ENCODE measurements around the gene BBC3. TPM values are rescaled to one million over a fixed set of nuclear protein-coding genes. Genes with fewer than 3 reads are reported as not detected.

BBC3 gene
- total and polyA plus RNA-seq, 2 of the 4 experiments (the other 2 are of a cell fraction): 1.6 to 6.5 TPM

GRCh38 chr19:47260476-47260875, 29.5 kb upstream of the BBC3 start:
- in situ Hi-C loops (cut with MboI; ENCODE audit: low sequenced_read_pairs): no loop called here
- Histone ChIP-seq H3K27ac (ENCODE audit: insufficient read depth, low read length) (no peak overlapping the region), H3K27me3 (ENCODE audit: control insufficient read depth, insufficient read depth, low read length) (no peaks in the 10 kb centered on the region), H4K5ac (ENCODE audit: low read depth, low read length) (no peak overlapping the region), H3K23ac (ENCODE audit: low read depth, low read length) (no peak overlapping the region), H3K9ac (ENCODE audit: low read depth, low read length) (no peak overlapping the region), H3K9me1 (ENCODE audit: insufficient read depth, low read length) (peaks cover 12% of the 10 kb centered on the region; the same call in 1 of the 2 replicates), H4K20me1 (ENCODE audit: insufficient read depth, low read length) (0 out of 2 replicates have a peak, but pooled peaks cover 5% of the 10 kb centered on the region), H3K18ac (ENCODE audit: low read depth, low read length) (no peak overlapping the region), H3K79me1 (ENCODE audit: low read depth in 1 of 2, low read length in 2 of 2) (peaks cover 50 to 60% of the 10 kb centered on the region in 2 experiments), H3K4ac (ENCODE audit: low read depth, low read length) (no peak overlapping the region), H2BK5ac (ENCODE audit: low read depth, low read length, poor library complexity, severe bottlenecking) (no peak overlapping the region), H3K9me3 (ENCODE audit: control insufficient read depth, insufficient read depth, low read length) (no peaks in the 10 kb centered on the region), H3K4me2 (ENCODE audit: low read depth, low read length) (no peak overlapping the region), H4K91ac (ENCODE audit: insufficient read depth, low read depth, low read length) (no peak overlapping the region), H2BK120ac (ENCODE audit: low read depth, low read length) (no peak overlapping the region), H2AK5ac (ENCODE audit: low read depth, low read length) (no peak overlapping the region), H2AK9ac (replicated peaks; ENCODE audit: low read depth, low read length, poor library complexity) (no peak overlapping the region), H4K8ac (ENCODE audit: low read depth in 2 of 2, low read length in 2 of 2) (no peak overlapping the region), H3K4me1 (ENCODE audit: control insufficient read depth, insufficient read depth, low read length) (peaks cover 14% of the 10 kb centered on the region), H3K36me3 (ENCODE audit: control insufficient read depth, insufficient read depth, low read length) (peaks cover 44% of the 10 kb centered on the region), H2BK15ac (ENCODE audit: low read depth, low read length) (no peak overlapping the region), H2AFZ (replicated peaks; ENCODE audit: low read length, poor library complexity) (no peak overlapping the region), H3K56ac (ENCODE audit: extremely low read depth, insufficient read depth, low read length) (no peak overlapping the region), H3K14ac (replicated peaks; ENCODE audit: low read depth, low read length) (no peak overlapping the region), H3K4me3 (ENCODE audit: insufficient read depth, low read depth, low read length) (no peak overlapping the region), H2BK20ac (ENCODE audit: low read depth, low read length) (no peak overlapping the region)
- no peak for ATAC-seq (ENCODE audit: low read depth)
- ChIA-PET CTCF (no interaction called here), POLR2A (ENCODE audit: unreplicated experiment) (no interaction called here)
- 96% methylated on average over 11 of the region's 17 CpGs; no CpG with 5 or more reads in 1 of the 2 experiments for WGBS, 2 experiments (ENCODE audit: extremely low coverage in 2 of 2, insufficient read length in 1 of 2)
- dilution Hi-C loops (cut with HindIII; ENCODE audit: low sequenced_read_pairs, unreplicated experiment): no loop called here
- TF ChIP-seq SMC3 (IDR thresholded peaks at IDR 0.05; ENCODE audit: low read depth, low read length) (no peak), MAZ (IDR thresholded peaks at IDR 0.05; ENCODE audit: borderline replicate concordance, low read depth, low read length) (no peak), NFE2L2 (IDR thresholded peaks at IDR 0.05; ENCODE audit: low read depth, low read length) (no peak), ELK1 (IDR thresholded peaks at IDR 0.05; ENCODE audit: borderline replicate concordance, low read depth, low read length) (no peak), RFX5 (IDR thresholded peaks at IDR 0.05; ENCODE audit: low read depth, low read length) (no peak), MXI1 (IDR thresholded peaks at IDR 0.05; ENCODE audit: borderline replicate concordance, low read depth, low read length) (no peak), FOS (IDR thresholded peaks at IDR 0.05; ENCODE audit: low read depth, low read length) (no peak), RAD21 (IDR thresholded peaks at IDR 0.05; ENCODE audit: low read length) (no peak), CEBPB (IDR thresholded peaks at IDR 0.05; ENCODE audit: low read depth, low read length) (no peak), CHD1 (IDR thresholded peaks at IDR 0.05; ENCODE audit: low read depth, low read length) (no peak), RCOR1 (IDR thresholded peaks at IDR 0.05; ENCODE audit: insufficient replicate concordance, low read length) (no peak), MAFK (IDR thresholded peaks at IDR 0.05; ENCODE audit: low read depth, low read length) (no peak), POLR2A (IDR thresholded peaks at IDR 0.05; ENCODE audit: low read depth, low read length) (no peak), BHLHE40 (IDR thresholded peaks at IDR 0.05; ENCODE audit: low read depth, low read length) (no peak)
- TF ChIP-seq, protein P1, sequence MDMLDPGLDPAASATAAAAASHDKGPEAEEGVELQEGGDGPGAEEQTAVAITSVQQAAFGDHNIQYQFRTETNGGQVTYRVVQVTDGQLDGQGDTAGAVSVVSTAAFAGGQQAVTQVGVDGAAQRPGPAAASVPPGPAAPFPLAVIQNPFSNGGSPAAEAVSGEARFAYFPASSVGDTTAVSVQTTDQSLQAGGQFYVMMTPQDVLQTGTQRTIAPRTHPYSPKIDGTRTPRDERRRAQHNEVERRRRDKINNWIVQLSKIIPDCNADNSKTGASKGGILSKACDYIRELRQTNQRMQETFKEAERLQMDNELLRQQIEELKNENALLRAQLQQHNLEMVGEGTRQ (IDR thresholded peaks at IDR 0.05; ENCODE audit: low read depth, low read length): no peak
- TF ChIP-seq, protein P2, sequence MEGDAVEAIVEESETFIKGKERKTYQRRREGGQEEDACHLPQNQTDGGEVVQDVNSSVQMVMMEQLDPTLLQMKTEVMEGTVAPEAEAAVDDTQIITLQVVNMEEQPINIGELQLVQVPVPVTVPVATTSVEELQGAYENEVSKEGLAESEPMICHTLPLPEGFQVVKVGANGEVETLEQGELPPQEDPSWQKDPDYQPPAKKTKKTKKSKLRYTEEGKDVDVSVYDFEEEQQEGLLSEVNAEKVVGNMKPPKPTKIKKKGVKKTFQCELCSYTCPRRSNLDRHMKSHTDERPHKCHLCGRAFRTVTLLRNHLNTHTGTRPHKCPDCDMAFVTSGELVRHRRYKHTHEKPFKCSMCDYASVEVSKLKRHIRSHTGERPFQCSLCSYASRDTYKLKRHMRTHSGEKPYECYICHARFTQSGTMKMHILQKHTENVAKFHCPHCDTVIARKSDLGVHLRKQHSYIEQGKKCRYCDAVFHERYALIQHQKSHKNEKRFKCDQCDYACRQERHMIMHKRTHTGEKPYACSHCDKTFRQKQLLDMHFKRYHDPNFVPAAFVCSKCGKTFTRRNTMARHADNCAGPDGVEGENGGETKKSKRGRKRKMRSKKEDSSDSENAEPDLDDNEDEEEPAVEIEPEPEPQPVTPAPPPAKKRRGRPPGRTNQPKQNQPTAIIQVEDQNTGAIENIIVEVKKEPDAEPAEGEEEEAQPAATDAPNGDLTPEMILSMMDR (conservative IDR thresholded peaks at IDR 0.05; ENCODE audit: low read depth, low read length): no peak
- intact Hi-C loops (cut with micrococcal nuclease): no loop called here
- no peak for DNase-seq
- BruUV-seq (replicated peaks): no TSS peak
